HepG2 (cell line): ENCODE results near the gene DEPDC5. TPM values are rescaled to one million over a fixed set of nuclear protein-coding genes. Genes with fewer than 3 reads are reported as not detected.

Experiments used
- GZF1 ChIP-seq: sonication (generic); formaldehyde crosslinking; IDR thresholded peaks from 2 replicates; pipeline ENCODE4 v1.5.1; 2020; ENCODE audit warnings: mild to moderate bottlenecking, missing genetic modification reagents
- HMG20B ChIP-seq: conservative IDR thresholded peaks from 2 replicates; pipeline ENCODE4 v1.6.1; 2016; ENCODE audit warnings: missing genetic modification reagents, missing compliant biosample characterization
- HNRNPH1 ChIP-seq: fragments of 200-400 bp; formaldehyde crosslinking; optimal IDR thresholded peaks from 2 replicates; pipeline ENCODE3; 2017; ENCODE audit warnings: mild to moderate bottlenecking, low read depth, low read length
- NFE2L2 ChIP-seq: fragments of 150-350 bp; IDR thresholded peaks from 2 replicates; pipeline ENCODE4 v1.6.1; 2014; ENCODE audit warnings: low read length
- NRL ChIP-seq: sonication (generic); formaldehyde crosslinking; IDR thresholded peaks from 2 replicates; pipeline ENCODE4 v1.5.0; 2020; ENCODE audit warnings: missing genetic modification reagents, mild to moderate bottlenecking, moderate library complexity, borderline replicate concordance
- RNF219 ChIP-seq: sonication (generic); formaldehyde crosslinking; IDR thresholded peaks from 2 replicates; pipeline ENCODE4 v1.5.0; 2020; ENCODE audit warnings: mild to moderate bottlenecking, missing genetic modification reagents
- RXRB ChIP-seq: IDR thresholded peaks from 2 replicates; pipeline ENCODE4 v1.6.1; 2016; ENCODE audit warnings: borderline replicate concordance, missing genetic modification reagents, missing compliant biosample characterization
- SP5 ChIP-seq: IDR thresholded peaks from 2 replicates; pipeline ENCODE4 v1.6.1; 2016; ENCODE audit warnings: low read depth, borderline replicate concordance
- SRY ChIP-seq: sonication (generic); formaldehyde crosslinking; IDR thresholded peaks from 2 replicates; pipeline ENCODE4 v1.8.0; 2022; ENCODE audit warnings: mild to moderate bottlenecking, missing genetic modification reagents
- ZNF292 ChIP-seq: sonication (generic); formaldehyde crosslinking; IDR thresholded peaks from 2 replicates; pipeline ENCODE4 v1.8.1; 2022; ENCODE audit warnings: mild to moderate bottlenecking, low read depth, missing genetic modification reagents, borderline replicate concordance
- ZNF652 ChIP-seq: IDR thresholded peaks from 2 replicates; pipeline ENCODE4 v1.6.1; 2016; ENCODE audit warnings: low read depth, borderline replicate concordance
- ZNF709 ChIP-seq: sonication (generic); formaldehyde crosslinking; IDR thresholded peaks from 2 replicates; pipeline ENCODE4 v1.5.0; 2020; ENCODE audit warnings: mild to moderate bottlenecking, missing genetic modification reagents
- ZNF724P ChIP-seq: sonication (generic); formaldehyde crosslinking; IDR thresholded peaks from 2 replicates; pipeline ENCODE4 v1.8.0; 2022; ENCODE audit warnings: missing genetic modification reagents, borderline replicate concordance
- ZNF747 ChIP-seq: sonication (generic); formaldehyde crosslinking; IDR thresholded peaks from 2 replicates; pipeline ENCODE4 v1.8.1; 2023; ENCODE audit warnings: missing genetic modification reagents, mild to moderate bottlenecking, borderline replicate concordance
- ZSCAN12 ChIP-seq: sonication (generic); formaldehyde crosslinking; IDR thresholded peaks from 2 replicates; pipeline ENCODE4 v1.9.0; 2021; ENCODE audit warnings: mild to moderate bottlenecking, missing genetic modification reagents
- ZSCAN25 ChIP-seq: sonication (generic); formaldehyde crosslinking; IDR thresholded peaks from 2 replicates; pipeline ENCODE4 v1.8.0; 2022; ENCODE audit warnings: mild to moderate bottlenecking, missing genetic modification reagents
- polyA plus RNA-seq, 8 experiments: library from polyadenylated mRNA; depleted of rRNA in 3 of 8; stranded (reverse) in 7 of 8; unstranded in 1 of 8; fragments of >200 nt; fragmentation: Illumina TruSeq in 4 of 8; extraction: Trizol in 4 of 8; gene quantifications; 2 replicates each; pipeline versions ENCODE4 v1.2.1 to v1.2.3, GENCODE V29; 2011 to 2016; ENCODE audit warnings: low read depth in 4 of 8, missing spikeins in 1 of 8, mixed read lengths in 1 of 8; ENCODE audit not compliant: insufficient read depth in 1 of 8
- total RNA-seq, 5 experiments: library from RNA; depleted of rRNA; stranded (reverse); fragments of >200 nt; fragmentation: Illumina TruSeq; extraction: Trizol; gene quantifications; 2 replicates each; pipeline ENCODE4 v1.2.3, GENCODE V29; 2016; ENCODE audit warnings: low read depth in 1 of 5
- TF ChIP-seq, protein P1 (sequence below): sonication (generic); formaldehyde crosslinking; IDR thresholded peaks from 2 replicates; pipeline ENCODE4 v1.8.0; 2023; ENCODE audit warnings: mild to moderate bottlenecking, missing genetic modification reagents
- TF ChIP-seq, protein P2 (sequence below): sonication (generic); formaldehyde crosslinking; IDR thresholded peaks from 2 replicates; pipeline ENCODE4 v1.5.1; 2020; ENCODE audit warnings: mild to moderate bottlenecking, missing genetic modification reagents, borderline replicate concordance

DEPDC5 gene
- total and polyA plus RNA-seq, 2 of the 13 experiments (the other 11 are each of a cell fraction or from before 2014, with no cell fraction given), result 9.8 to 12.4 TPM

- TF ChIP-seq, protein P1, sequence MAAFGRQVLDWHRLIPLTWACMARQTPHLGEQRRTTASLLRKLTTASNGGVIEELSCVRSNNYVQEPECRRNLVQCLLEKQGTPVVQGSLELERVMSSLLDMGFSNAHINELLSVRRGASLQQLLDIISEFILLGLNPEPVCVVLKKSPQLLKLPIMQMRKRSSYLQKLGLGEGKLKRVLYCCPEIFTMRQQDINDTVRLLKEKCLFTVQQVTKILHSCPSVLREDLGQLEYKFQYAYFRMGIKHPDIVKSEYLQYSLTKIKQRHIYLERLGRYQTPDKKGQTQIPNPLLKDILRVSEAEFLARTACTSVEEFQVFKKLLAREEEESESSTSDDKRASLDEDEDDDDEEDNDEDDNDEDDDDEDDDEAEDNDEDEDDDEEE (CRISPR knock-in tag), result peak; percentile 94
- TF ChIP-seq SP5 (CRISPR knock-in tag) (peak; percentile 64; the same call in 1 of the 2 replicates), NFE2L2 (no peak), SRY (CRISPR knock-in tag) (no peak), ZSCAN12 (CRISPR knock-in tag) (no peak), ZNF709 (no peak; the same call in 1 of the 2 replicates), RNF219 (CRISPR knock-in tag) (0 out of 2 replicates have a peak, but pooled peaks have one; percentile 7), RXRB (CRISPR knock-in tag) (peak; percentile 50; the same call in 1 of the 2 replicates), HMG20B (no peak), ZNF724P (CRISPR knock-in tag) (peak; percentile 91; the same call in 1 of the 2 replicates), ZNF292 (CRISPR knock-in tag) (peak; percentile 44; the same call in 1 of the 2 replicates), NRL (CRISPR knock-in tag) (no peak), GZF1 (CRISPR knock-in tag) (0 out of 2 replicates have a peak, but pooled peaks have one; percentile 69), HNRNPH1 (no peak), ZSCAN25 (CRISPR knock-in tag) (0 out of 2 replicates have a peak, but pooled peaks have one; percentile 5), ZNF652 (peak; percentile 57; the same call in 1 of the 2 replicates), ZNF747 (CRISPR knock-in tag) (peak; percentile 72; the same call in 1 of the 2 replicates)
- TF ChIP-seq, protein P2, sequence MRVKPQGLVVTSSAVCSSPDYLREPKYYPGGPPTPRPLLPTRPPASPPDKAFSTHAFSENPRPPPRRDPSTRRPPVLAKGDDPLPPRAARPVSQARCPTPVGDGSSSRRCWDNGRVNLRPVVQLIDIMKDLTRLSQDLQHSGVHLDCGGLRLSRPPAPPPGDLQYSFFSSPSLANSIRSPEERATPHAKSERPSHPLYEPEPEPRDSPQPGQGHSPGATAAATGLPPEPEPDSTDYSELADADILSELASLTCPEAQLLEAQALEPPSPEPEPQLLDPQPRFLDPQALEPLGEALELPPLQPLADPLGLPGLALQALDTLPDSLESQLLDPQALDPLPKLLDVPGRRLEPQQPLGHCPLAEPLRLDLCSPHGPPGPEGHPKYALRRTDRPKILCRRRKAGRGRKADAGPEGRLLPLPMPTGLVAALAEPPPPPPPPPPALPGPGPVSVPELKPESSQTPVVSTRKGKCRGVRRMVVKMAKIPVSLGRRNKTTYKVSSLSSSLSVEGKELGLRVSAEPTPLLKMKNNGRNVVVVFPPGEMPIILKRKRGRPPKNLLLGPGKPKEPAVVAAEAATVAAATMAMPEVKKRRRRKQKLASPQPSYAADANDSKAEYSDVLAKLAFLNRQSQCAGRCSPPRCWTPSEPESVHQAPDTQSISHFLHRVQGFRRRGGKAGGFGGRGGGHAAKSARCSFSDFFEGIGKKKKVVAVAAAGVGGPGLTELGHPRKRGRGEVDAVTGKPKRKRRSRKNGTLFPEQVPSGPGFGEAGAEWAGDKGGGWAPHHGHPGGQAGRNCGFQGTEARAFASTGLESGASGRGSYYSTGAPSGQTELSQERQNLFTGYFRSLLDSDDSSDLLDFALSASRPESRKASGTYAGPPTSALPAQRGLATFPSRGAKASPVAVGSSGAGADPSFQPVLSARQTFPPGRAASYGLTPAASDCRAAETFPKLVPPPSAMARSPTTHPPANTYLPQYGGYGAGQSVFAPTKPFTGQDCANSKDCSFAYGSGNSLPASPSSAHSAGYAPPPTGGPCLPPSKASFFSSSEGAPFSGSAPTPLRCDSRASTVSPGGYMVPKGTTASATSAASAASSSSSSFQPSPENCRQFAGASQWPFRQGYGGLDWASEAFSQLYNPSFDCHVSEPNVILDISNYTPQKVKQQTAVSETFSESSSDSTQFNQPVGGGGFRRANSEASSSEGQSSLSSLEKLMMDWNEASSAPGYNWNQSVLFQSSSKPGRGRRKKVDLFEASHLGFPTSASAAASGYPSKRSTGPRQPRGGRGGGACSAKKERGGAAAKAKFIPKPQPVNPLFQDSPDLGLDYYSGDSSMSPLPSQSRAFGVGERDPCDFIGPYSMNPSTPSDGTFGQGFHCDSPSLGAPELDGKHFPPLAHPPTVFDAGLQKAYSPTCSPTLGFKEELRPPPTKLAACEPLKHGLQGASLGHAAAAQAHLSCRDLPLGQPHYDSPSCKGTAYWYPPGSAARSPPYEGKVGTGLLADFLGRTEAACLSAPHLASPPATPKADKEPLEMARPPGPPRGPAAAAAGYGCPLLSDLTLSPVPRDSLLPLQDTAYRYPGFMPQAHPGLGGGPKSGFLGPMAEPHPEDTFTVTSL (CRISPR knock-in tag), result no peak
These were observed 700 bp upstream of the DEPDC5 start (continued) for GRCh38 chr22:31753005-31753633.
